NOMO-1 (cell line): ENCODE data around the gene SEMA3D.

ENCODE experiments used
- DNase-seq, 2 experiments: peaks; one replicate each; lab custom pipeline; 2025; ENCODE audit not compliant: unreplicated experiment in 2 of 2; lab: John Stamatoyannopoulos, UW

SEMA3D gene

GRCh38 chr7:85186521-85187241 lies at the start of gene SEMA3D:
TSS of gene SEMA3D (minus strand) at chr7:85187056. CDS start at chr7:85121891, 65,165 bp downstream.
- DNase-seq, result peak; percentile 87 to 92

GRCh38 chr7:85234730-85235129 lies 47.9 kb upstream of the SEMA3D start:
- no peak for DNase-seq

GRCh38 chr7:85232068-85232467 lies 45.2 kb upstream of the SEMA3D start:
- no peak for DNase-seq

GRCh38 chr7:85230623-85231022 lies 43.8 kb upstream of the SEMA3D start:
- DNase-seq, result peak in 1 of 2 experiments; percentile 53

- DNase-seq, result no peak
Measured at GRCh38 chr7:85229544-85229943, 42.7 kb upstream of the SEMA3D start.

GRCh38 chr7:85226361-85227085 lies 39.7 kb upstream of the SEMA3D start:
- DNase-seq, result no peak

- no peak for DNase-seq
Measured at GRCh38 chr7:85224171-85224570, 37.3 kb upstream of the SEMA3D start.

GRCh38 chr7:85222522-85222921 lies 35.7 kb upstream of the SEMA3D start:
- no peak for DNase-seq

- no peak for DNase-seq
Measured at GRCh38 chr7:85221796-85222195, 34.9 kb upstream of the SEMA3D start.

- DNase-seq, result no peak
Measured at GRCh38 chr7:85220651-85221050, 33.8 kb upstream of the SEMA3D start.

- no peak for DNase-seq
Measured at GRCh38 chr7:85220023-85220422, 33.2 kb upstream of the SEMA3D start.

- DNase-seq, result no peak
Measured at GRCh38 chr7:85217085-85217484, 30.2 kb upstream of the SEMA3D start.

- DNase-seq, result no peak
Measured at GRCh38 chr7:85215098-85215497, 28.2 kb upstream of the SEMA3D start.

GRCh38 chr7:85213500-85213899 lies 26.6 kb upstream of the SEMA3D start:
- DNase-seq, result no peak

GRCh38 chr7:85205754-85206153 lies 18.9 kb upstream of the SEMA3D start:
- DNase-seq, result no peak

- DNase-seq, result no peak
Measured at GRCh38 chr7:85204496-85204895, 17.6 kb upstream of the SEMA3D start.

- no peak for DNase-seq
Measured at GRCh38 chr7:85204061-85204460, 17.2 kb upstream of the SEMA3D start.

GRCh38 chr7:85201209-85201608 lies 14.4 kb upstream of the SEMA3D start:
- no peak for DNase-seq

- DNase-seq, result no peak
Measured at GRCh38 chr7:85196696-85197095, 9.8 kb upstream of the SEMA3D start.

- DNase-seq, result no peak
Measured at GRCh38 chr7:85191383-85191782, 4.5 kb upstream of the SEMA3D start.

- DNase-seq, result peak; percentile 21 to 29
Measured at GRCh38 chr7:85186083-85186520, 754 bp downstream of the SEMA3D start.

GRCh38 chr7:85185424-85186082 lies 1.3 kb downstream of the SEMA3D start:
- peak in 1 of 2 experiments; percentile 59 for DNase-seq
